G401.6 (cell line): ENCODE data around the gene LRSAM1.
A peak's percentile ranks its signal among the peaks of the same experiment; 100 is the strongest.

Source experiments
- FAIRE-seq: peaks from 2 replicates; lab custom pipeline; 2012; peaks lifted over from hg19 to GRCh38; lab: Jason Lieb, UNC

Gene LRSAM1

GRCh38 chr9:127497656-127498290 is 46.5 kb downstream of the LRSAM1 start:
- FAIRE-seq = no peak

- no peak for FAIRE-seq
Observed at GRCh38 chr9:127498298-127498697, 47.0 kb downstream of the LRSAM1 start.

GRCh38 chr9:127500399-127500798 is 49.1 kb downstream of the LRSAM1 start:
- FAIRE-seq = no peak

GRCh38 chr9:127500862-127501261 is 49.6 kb downstream of the LRSAM1 start:
- no peak for FAIRE-seq

- no peak for FAIRE-seq
Observed at GRCh38 chr9:127501821-127502343, 50.6 kb downstream of the LRSAM1 start.

GRCh38 chr9:127502706-127503378 is 51.5 kb downstream of the LRSAM1 start:
- FAIRE-seq = no peak

- no peak for FAIRE-seq
Observed at GRCh38 chr9:127503379-127503921, 52.1 kb downstream of the LRSAM1 start.

GRCh38 chr9:127503947-127504886 is 52.9 kb downstream of the LRSAM1 start:
- FAIRE-seq = peak; percentile 87

GRCh38 chr9:127504887-127505251 is 53.6 kb downstream of the LRSAM1 start:
- FAIRE-seq = no peak

GRCh38 chr9:127505396-127506116 is 54.2 kb downstream of the LRSAM1 start:
- FAIRE-seq = no peak

- no peak for FAIRE-seq
Observed at GRCh38 chr9:127506117-127506813, 55.0 kb downstream of the LRSAM1 start.

GRCh38 chr9:127506814-127507750 is 55.8 kb downstream of the LRSAM1 start:
- FAIRE-seq = no peak

- no peak for FAIRE-seq
Observed at GRCh38 chr9:127507751-127508648, 56.7 kb downstream of the LRSAM1 start.

GRCh38 chr9:127508901-127509260 is 57.6 kb downstream of the LRSAM1 start:
- FAIRE-seq = no peak

GRCh38 chr9:127509261-127509954 is 58.1 kb downstream of the LRSAM1 start:
- FAIRE-seq = no peak

GRCh38 chr9:127509955-127510299 is 58.6 kb downstream of the LRSAM1 start:
- no peak for FAIRE-seq

- no peak for FAIRE-seq
Observed at GRCh38 chr9:127514468-127514867, 63.2 kb downstream of the LRSAM1 start.

GRCh38 chr9:127516835-127517607 is 65.7 kb downstream of the LRSAM1 start:
- no peak for FAIRE-seq
